Measurements from ENCODE around the gene MRPL52.
"Not testable (repeated sequence)": the region's sequence is repeated elsewhere in the genome, so short reads cannot be mapped to it uniquely, and the experiment has no call there.

The MRPL52 gene

GRCh38 chr14:22811722-22812121, 18.0 kb upstream of the MRPL52 start:
- peak; percentile 61 for DNase-seq (ENCODE audit: low spot score)

- DNase-seq (ENCODE audit: low spot score) = no peak
These were observed 16.9 kb upstream of the MRPL52 start for GRCh38 chr14:22812744-22813143.

- no peak for DNase-seq (ENCODE audit: low spot score)
These were observed 16.5 kb upstream of the MRPL52 start for GRCh38 chr14:22813145-22813544.

- no peak for DNase-seq (ENCODE audit: low spot score)
These were observed 15.3 kb upstream of the MRPL52 start for GRCh38 chr14:22814373-22814772.

GRCh38 chr14:22814941-22815713, 14.6 kb upstream of the MRPL52 start, which contains the start of gene SLC7A7:
TSS of gene SLC7A7 (minus strand) at chr14:22815435. CDS start at chr14:22813398, 2,037 bp downstream.
- DNase-seq (ENCODE audit: low spot score) = no peak

GRCh38 chr14:22819151-22819988, 10.3 kb upstream of the MRPL52 start:
- DNase-seq (ENCODE audit: low spot score) = peak; percentile 86

- no peak for DNase-seq (ENCODE audit: low spot score)
These were observed 9.0 kb upstream of the MRPL52 start for GRCh38 chr14:22820731-22821130.

- no peak for DNase-seq (ENCODE audit: low spot score)
These were observed 8.3 kb upstream of the MRPL52 start for GRCh38 chr14:22821193-22822015.

- DNase-seq (ENCODE audit: low spot score) = no peak
These were observed 7.6 kb upstream of the MRPL52 start for GRCh38 chr14:22822016-22822570.

- peak; percentile 88 for DNase-seq (ENCODE audit: low spot score)
These were observed 7.1 kb upstream of the MRPL52 start for GRCh38 chr14:22822571-22823098.

GRCh38 chr14:22824711-22825359, 4.9 kb upstream of the MRPL52 start:
- peak; percentile 81 for DNase-seq (ENCODE audit: low spot score)

- DNase-seq (ENCODE audit: low spot score) = not testable (repeated sequence)
These were observed 519 bp upstream of the MRPL52 start for GRCh38 chr14:22829076-22829660.

GRCh38 chr14:22830443-22831010, 840 bp downstream of the MRPL52 start:
- no peak for DNase-seq (ENCODE audit: low spot score)

- DNase-seq (ENCODE audit: low spot score) = no peak
These were observed 5.8 kb downstream of the MRPL52 start for GRCh38 chr14:22835505-22835904.

- DNase-seq (ENCODE audit: low spot score) = peak; percentile 95
These were observed 6.8 kb downstream of the MRPL52 start, which contains the start of gene MMP14 for GRCh38 chr14:22836301-22837113. TSS of gene MMP14 (plus strand) at chr14:22836585. CDS start at chr14:22836818, 233 bp downstream.

GRCh38 chr14:22837114-22837749, 7.5 kb downstream of the MRPL52 start:
- DNase-seq (ENCODE audit: low spot score) = peak; percentile 82

- peak; percentile 64 for DNase-seq (ENCODE audit: low spot score)
These were observed 8.3 kb downstream of the MRPL52 start for GRCh38 chr14:22837750-22838538.

- DNase-seq (ENCODE audit: low spot score) = peak; percentile 80
These were observed 8.9 kb downstream of the MRPL52 start for GRCh38 chr14:22838631-22839041.
